Measurements from ENCODE around the gene SHROOM3.

The SHROOM3 gene

GRCh38 chr4:76591992-76592391, 157.0 kb downstream of the SHROOM3 start:
- Histone ChIP-seq H3K27me3 (peaks cover 54% of the 10 kb centered on the region), H3K36me3 (no peaks in the 10 kb centered on the region), H3K4me1 (ENCODE audit: control insufficient read depth in 1 of 2, insufficient read depth in 1 of 2, low read depth in 1 of 2, low read length in 1 of 2) (no peaks in the 10 kb centered on the region), H3K27ac (no peak overlapping the region), H3K9me3 (no peaks in the 10 kb centered on the region), H3K4me3 (ENCODE audit: low read depth in 1 of 2, low read length in 1 of 2) (no peak overlapping the region)
- no peak for TF ChIP-seq CTCF (IDR thresholded peaks at IDR 0.05)

GRCh38 chr4:76592460-76592859, 157.4 kb downstream of the SHROOM3 start:
- Histone ChIP-seq H3K36me3 (no peaks in the 10 kb centered on the region), H3K27ac (no peak overlapping the region), H3K4me1 (ENCODE audit: control insufficient read depth in 1 of 2, insufficient read depth in 1 of 2, low read depth in 1 of 2, low read length in 1 of 2) (no peaks in the 10 kb centered on the region), H3K4me3 (ENCODE audit: low read depth in 1 of 2, low read length in 1 of 2) (no peak overlapping the region), H3K27me3 (peaks cover 50% of the 10 kb centered on the region), H3K9me3 (no peaks in the 10 kb centered on the region)
- no peak for TF ChIP-seq CTCF (IDR thresholded peaks at IDR 0.05)

GRCh38 chr4:76594173-76594572, 159.1 kb downstream of the SHROOM3 start:
- no peak for TF ChIP-seq CTCF (IDR thresholded peaks at IDR 0.05)
- H3K9me3 ChIP-seq = no peaks in the 10 kb centered on the region

GRCh38 chr4:76595435-76595834, 160.4 kb downstream of the SHROOM3 start:
- no peaks in the 10 kb centered on the region for H3K36me3 ChIP-seq
- no peak for TF ChIP-seq CTCF (IDR thresholded peaks at IDR 0.05)
- H3K27ac ChIP-seq = no peak overlapping the region
- H3K27me3 ChIP-seq = peaks cover 22% of the 10 kb centered on the region
- no peaks in the 10 kb centered on the region for H3K9me3 ChIP-seq
- H3K4me1 ChIP-seq (ENCODE audit: control insufficient read depth in 1 of 2, insufficient read depth in 1 of 2, low read depth in 1 of 2, low read length in 1 of 2) = no peaks in the 10 kb centered on the region
- H3K4me3 ChIP-seq (ENCODE audit: low read depth in 1 of 2, low read length in 1 of 2) = no peak overlapping the region

More at GRCh38 chr4:76594173-76594572, 159.1 kb downstream of the SHROOM3 start:
- H3K27ac ChIP-seq = no peak overlapping the region
- peaks cover 33% of the 10 kb centered on the region for H3K27me3 ChIP-seq
- H3K4me1 ChIP-seq (ENCODE audit: control insufficient read depth in 1 of 2, insufficient read depth in 1 of 2, low read depth in 1 of 2, low read length in 1 of 2) = no peaks in the 10 kb centered on the region
- no peak overlapping the region for H3K4me3 ChIP-seq (ENCODE audit: low read depth in 1 of 2, low read length in 1 of 2)
- no peaks in the 10 kb centered on the region for H3K36me3 ChIP-seq

- no peaks in the 10 kb centered on the region for H3K9me3 ChIP-seq
- no peak overlapping the region for H3K4me3 ChIP-seq (ENCODE audit: low read depth in 1 of 2, low read length in 1 of 2)
- no peaks in the 10 kb centered on the region for H3K36me3 ChIP-seq
- H3K4me1 ChIP-seq (ENCODE audit: control insufficient read depth in 1 of 2, insufficient read depth in 1 of 2, low read depth in 1 of 2, low read length in 1 of 2) = no peaks in the 10 kb centered on the region
- no peak for TF ChIP-seq CTCF (IDR thresholded peaks at IDR 0.05)
- peaks cover 20% of the 10 kb centered on the region for H3K27me3 ChIP-seq
- no peak overlapping the region for H3K27ac ChIP-seq
These were observed 161.7 kb downstream of the SHROOM3 start for GRCh38 chr4:76596713-76597112.

GRCh38 chr4:76597423-76597979, 162.5 kb downstream of the SHROOM3 start:
- H3K36me3 ChIP-seq = no peaks in the 10 kb centered on the region
- H3K27me3 ChIP-seq = peaks cover 19% of the 10 kb centered on the region
- TF ChIP-seq CTCF (IDR thresholded peaks at IDR 0.05) = no peak
- no peaks in the 10 kb centered on the region for H3K4me1 ChIP-seq (ENCODE audit: control insufficient read depth in 1 of 2, insufficient read depth in 1 of 2, low read depth in 1 of 2, low read length in 1 of 2)
- H3K27ac ChIP-seq = no peak overlapping the region
- no peaks in the 10 kb centered on the region for H3K9me3 ChIP-seq
- H3K4me3 ChIP-seq (ENCODE audit: low read depth in 1 of 2, low read length in 1 of 2) = no peak overlapping the region
